Osteoblast (primary cell): Measurements from ENCODE around the gene CEP63. TPM values are rescaled to one million over a fixed set of nuclear protein-coding genes. Genes with fewer than 3 reads are reported as not detected.

Experiments used
- DNase-seq: peaks from one replicate; pipeline ENCODE4 v3.0.0; 2011; ENCODE audit warnings: low spot score, mixed read lengths; ENCODE audit not compliant: insufficient read length; ENCODE audit errors: missing footprints
- H2AFZ ChIP-seq: 2 replicates; pipeline ENCODE4 v1.6.0; 2011; ENCODE audit warnings: mild to moderate bottlenecking, low read length
- H3K27ac ChIP-seq: 2 replicates; pipeline ENCODE4 v1.5.1; 2011; ENCODE audit warnings: mild to moderate bottlenecking, low read depth, low read length, moderate library complexity
- H3K27me3 ChIP-seq: 2 replicates; pipeline ENCODE4 v1.6.0; 2012; ENCODE audit warnings: mild to moderate bottlenecking, control low read depth, inconsistent platforms, low read length, moderate library complexity; ENCODE audit not compliant: insufficient read depth
- H3K36me3 ChIP-seq: 2 replicates; pipeline ENCODE4 v1.5.1; 2011; ENCODE audit warnings: mild to moderate bottlenecking, low read length, control low read depth, moderate library complexity; ENCODE audit not compliant: insufficient read depth
- H3K4me1 ChIP-seq: 2 replicates; pipeline ENCODE4 v1.5.1; 2011; ENCODE audit warnings: mild to moderate bottlenecking, low read length, control low read depth, moderate library complexity; ENCODE audit not compliant: insufficient read depth
- H3K4me2 ChIP-seq: 2 replicates; pipeline ENCODE4 v1.6.0; 2011; ENCODE audit warnings: mild to moderate bottlenecking, low read length; ENCODE audit not compliant: insufficient read depth
- H3K4me3 ChIP-seq: fragments of 200-600 bp; sonication (generic); 3 replicates; pipeline ENCODE4 v1.5.1; 2012; ENCODE audit warnings: mild to moderate bottlenecking, low read length, inconsistent platforms; ENCODE audit not compliant: insufficient read depth
- H3K79me2 ChIP-seq: 2 replicates; pipeline ENCODE4 v1.6.0; 2012; ENCODE audit warnings: mild to moderate bottlenecking, low read length, control low read depth, inconsistent platforms; ENCODE audit not compliant: insufficient read depth
- H3K9me3 ChIP-seq: 2 replicates; pipeline ENCODE4 v1.5.1; 2011; ENCODE audit warnings: low read depth, low read length, control low read depth
- H4K20me1 ChIP-seq: 2 replicates; pipeline ENCODE4 v1.6.0; 2012; ENCODE audit warnings: mild to moderate bottlenecking, low read length, control low read depth; ENCODE audit not compliant: insufficient read depth
- CTCF ChIP-seq: IDR thresholded peaks from 2 replicates; pipeline ENCODE4 v1.5.1; 2011; ENCODE audit warnings: mild to moderate bottlenecking, low read depth, low read length, moderate library complexity; ENCODE audit errors: extremely low read depth
- total RNA-seq: library from RNA; depleted of rRNA; stranded (reverse); fragments of >200 nt; gene quantifications from 2 replicates; pipeline ENCODE4 v1.2.3, GENCODE V29; 2012

The CEP63 gene
- total RNA-seq, 1 donor = 15.9 TPM

GRCh38 chr3:134457376-134458074 lies 28.3 kb upstream of the CEP63 start:
- Histone ChIP-seq H3K9me3 (no peaks in the 10 kb centered on the region), H3K4me3 (no peak overlapping the region), H2AFZ (peak overlapping the region; percentile 8), H3K36me3 (no peaks in the 10 kb centered on the region), H3K27ac (no peak overlapping the region), H3K4me1 (peaks cover 20% of the 10 kb centered on the region), H4K20me1 (no peaks in the 10 kb centered on the region), H3K79me2 (no peaks in the 10 kb centered on the region), H3K4me2 (no peak overlapping the region), H3K27me3 (no peaks in the 10 kb centered on the region)
- no peak for DNase-seq
- no peak for TF ChIP-seq CTCF

GRCh38 chr3:134458406-134458945 lies 27.4 kb upstream of the CEP63 start:
- no peaks in the 10 kb centered on the region for H3K36me3 ChIP-seq
- no peak overlapping the region for H3K4me3 ChIP-seq
- no peaks in the 10 kb centered on the region for H4K20me1 ChIP-seq
- H3K4me1 ChIP-seq = peaks cover 30% of the 10 kb centered on the region
- no peak overlapping the region for H2AFZ ChIP-seq
- H3K79me2 ChIP-seq = no peaks in the 10 kb centered on the region
- no peaks in the 10 kb centered on the region for H3K9me3 ChIP-seq
- H3K27me3 ChIP-seq = no peaks in the 10 kb centered on the region
- no peak overlapping the region for H3K27ac ChIP-seq
- TF ChIP-seq CTCF = no peak
- DNase-seq = no peak
- H3K4me2 ChIP-seq = no peak overlapping the region

- Histone ChIP-seq H3K4me1 (peaks cover 39% of the 10 kb centered on the region), H3K36me3 (no peaks in the 10 kb centered on the region), H3K4me2 (no peak overlapping the region), H3K79me2 (no peaks in the 10 kb centered on the region), H4K20me1 (no peaks in the 10 kb centered on the region), H3K27ac (peak overlapping the region; percentile 96), H3K4me3 (no peak overlapping the region), H3K27me3 (no peaks in the 10 kb centered on the region), H2AFZ (no peak overlapping the region), H3K9me3 (no peaks in the 10 kb centered on the region)
- DNase-seq = no peak
- TF ChIP-seq CTCF = no peak
These were observed 26.3 kb upstream of the CEP63 start for GRCh38 chr3:134459562-134459961.

GRCh38 chr3:134460965-134461364 lies 24.9 kb upstream of the CEP63 start:
- H3K4me2 ChIP-seq = peak overlapping the region; percentile 32
- no peaks in the 10 kb centered on the region for H3K27me3 ChIP-seq
- no peak overlapping the region for H2AFZ ChIP-seq
- peak overlapping the region; percentile 96 for H3K27ac ChIP-seq
- no peaks in the 10 kb centered on the region for H3K9me3 ChIP-seq
- H3K79me2 ChIP-seq = no peaks in the 10 kb centered on the region
- no peaks in the 10 kb centered on the region for H3K36me3 ChIP-seq
- DNase-seq = peak; percentile 80
- peaks cover 49% of the 10 kb centered on the region for H3K4me1 ChIP-seq
- no peak for TF ChIP-seq CTCF
- no peak overlapping the region for H3K4me3 ChIP-seq
- no peaks in the 10 kb centered on the region for H4K20me1 ChIP-seq
